H1 (cell line): Measurements from ENCODE around the gene NPY2R. TPM values are rescaled to one million over a fixed set of nuclear protein-coding genes. Genes with fewer than 3 reads are reported as not detected.

Experiments
- CTCF ChIA-PET: fragments of 300-600 bp; sonication (Branson Sonifier 250); formaldehyde crosslinking; loops from one replicate; lab custom pipeline; 2021; ENCODE audit not compliant: partially characterized antibody; lab: Charles Lee
- POLR2A ChIA-PET: fragments of 300-600 bp; sonication (Branson Sonifier 250); formaldehyde crosslinking; loops from one replicate; lab custom pipeline; 2021; ENCODE audit warnings: inconsistent platforms; ENCODE audit not compliant: partially characterized antibody; lab: Charles Lee
- DNase-seq, 2 experiments: peaks; one replicate each; pipeline versions ENCODE4 v3.0.0 to v3.0.0-alpha.2; 2010 to 2022; ENCODE audit warnings: low spot score in 2 of 2, low read depth in 1 of 2, mixed read lengths in 1 of 2
- FAIRE-seq: peaks from 2 replicates; lab custom pipeline; 2011; peaks lifted over from hg19 to GRCh38; lab: Jason Lieb, UNC
- H2AFZ ChIP-seq: 2 replicates; pipeline ENCODE4 v1.8.1; 2012; ENCODE audit warnings: low read length, inconsistent platforms
- H2AK5ac ChIP-seq: 2 replicates; pipeline ENCODE4 v1.6.1; 2013; ENCODE audit warnings: low read depth, low read length
- H2BK120ac ChIP-seq: replicated peaks from 2 replicates; pipeline ENCODE3; 2013; ENCODE audit warnings: low read depth, low read length, inconsistent platforms
- H2BK12ac ChIP-seq: 2 replicates; pipeline ENCODE4 v1.6.1; 2013; ENCODE audit warnings: low read depth, low read length
- H2BK15ac ChIP-seq: 2 replicates; pipeline ENCODE4 v1.6.1; 2013; ENCODE audit warnings: low read length
- H2BK20ac ChIP-seq: 2 replicates; pipeline ENCODE4 v1.6.1; 2013; ENCODE audit warnings: low read length
- H2BK5ac ChIP-seq: 2 replicates; pipeline ENCODE4 v1.6.1; 2013; ENCODE audit warnings: low read depth, low read length
- H3K14ac ChIP-seq: 2 replicates; pipeline ENCODE4 v1.6.1; 2013; ENCODE audit warnings: inconsistent platforms; ENCODE audit not compliant: insufficient read length
- H3K18ac ChIP-seq: 2 replicates; pipeline ENCODE4 v1.6.1; 2013; ENCODE audit warnings: low read length; ENCODE audit errors: extremely low read depth
- H3K23ac ChIP-seq: 2 replicates; pipeline ENCODE4 v1.6.1; 2013; ENCODE audit warnings: inconsistent platforms; ENCODE audit not compliant: insufficient read length
- H3K23me2 ChIP-seq: 2 replicates; pipeline ENCODE4 v1.6.1; 2013; ENCODE audit warnings: low read depth, low read length
- H3K27ac ChIP-seq: 2 replicates; pipeline ENCODE4 v1.6.1; 2011; ENCODE audit warnings: low read depth, low read length, inconsistent platforms
- H3K27me3 ChIP-seq, 4 experiments: replicated peaks in 1 of 4; 1 replicate in 1 of 4; 2 replicates in 3 of 4; pipeline versions ENCODE4 v1.6.1 to v1.8.1; 2011 to 2013; ENCODE audit warnings: low read length in 3 of 4, mild to moderate bottlenecking in 3 of 4, inconsistent platforms in 2 of 4, mixed read lengths in 2 of 4, moderate library complexity in 1 of 4; ENCODE audit not compliant: control insufficient read depth in 3 of 4, insufficient read depth in 3 of 4; ENCODE audit errors: extremely low read depth in 1 of 4
- H3K36me3 ChIP-seq, 4 experiments: 2 replicates each; pipeline versions ENCODE4 v1.6.1 to v1.8.1; 2011 to 2013; ENCODE audit warnings: mild to moderate bottlenecking in 4 of 4, low read length in 3 of 4, moderate library complexity in 2 of 4, control low read depth in 1 of 4, inconsistent platforms in 1 of 4; ENCODE audit not compliant: insufficient read depth in 4 of 4, control insufficient read depth in 2 of 4
- H3K4ac ChIP-seq: replicated peaks from 2 replicates; pipeline ENCODE3; 2013; ENCODE audit warnings: low read length, low read depth, mixed read lengths, inconsistent platforms; ENCODE audit not compliant: insufficient read length
- H3K4me1 ChIP-seq, 4 experiments: replicated peaks in 1 of 4; 1 replicate in 1 of 4; 2 replicates in 3 of 4; pipeline versions ENCODE4 v1.6.1 to v1.8.1; 2011 to 2013; ENCODE audit warnings: low read length in 3 of 4, inconsistent platforms in 2 of 4, mixed read lengths in 1 of 4; ENCODE audit not compliant: insufficient read depth in 4 of 4, control insufficient read depth in 3 of 4
- H3K4me2 ChIP-seq, 2 experiments: 2 replicates each; pipeline versions ENCODE4 v1.6.1 to v1.8.1; 2011 to 2013; ENCODE audit warnings: low read depth in 2 of 2, low read length in 2 of 2, control low read depth in 1 of 2, inconsistent platforms in 1 of 2, mild to moderate bottlenecking in 1 of 2; ENCODE audit not compliant: insufficient read depth in 1 of 2
- H3K4me3 ChIP-seq, 4 experiments: fragments of 200-600, 300-600 bp in 1 of 4; sonication (generic), shearing (Covaris generic), sonication (Bioruptor Twin) in 1 of 4; 2 replicates each; pipeline versions ENCODE4 v1.5.1 to v1.8.1; 2011 to 2016; ENCODE audit warnings: low read length in 4 of 4, low read depth in 3 of 4, control low read depth in 2 of 4, inconsistent platforms in 2 of 4, mild to moderate bottlenecking in 2 of 4, mixed read lengths in 1 of 4, moderate library complexity in 1 of 4; ENCODE audit not compliant: insufficient read depth in 2 of 4; ENCODE audit errors: extremely low read depth in 1 of 4
- H3K56ac ChIP-seq: replicated peaks from 2 replicates; pipeline ENCODE3; 2013; ENCODE audit warnings: low read depth, mild to moderate bottlenecking, mixed read lengths, low read length, inconsistent platforms; ENCODE audit not compliant: insufficient read length
- H3K79me1 ChIP-seq: 2 replicates; pipeline ENCODE4 v1.6.1; 2013; ENCODE audit warnings: low read depth, low read length, control low read depth
- H3K79me2 ChIP-seq, 2 experiments: 2 replicates each; pipeline versions ENCODE4 v1.6.1 to v1.8.1; 2012 to 2013; ENCODE audit warnings: low read length in 2 of 2, mild to moderate bottlenecking in 2 of 2, inconsistent platforms in 1 of 2; ENCODE audit not compliant: insufficient read depth in 2 of 2, control insufficient read depth in 1 of 2
- H3K9ac ChIP-seq, 4 experiments: replicated peaks in 1 of 4; 1 replicate in 1 of 4; 2 replicates in 3 of 4; pipeline versions ENCODE4 v1.6.1 to v1.8.1; 2011 to 2013; ENCODE audit warnings: low read depth in 3 of 4, low read length in 3 of 4, control low read depth in 2 of 4, mild to moderate bottlenecking in 2 of 4, moderate library complexity in 2 of 4, inconsistent platforms in 1 of 4; ENCODE audit errors: extremely low read depth in 1 of 4
- H3K9me3 ChIP-seq, 2 experiments: 2 replicates each; pipeline versions ENCODE4 v1.6.1 to v1.8.1; 2012 to 2013; ENCODE audit warnings: mild to moderate bottlenecking in 2 of 2, moderate library complexity in 2 of 2, control low read depth in 1 of 2, inconsistent platforms in 1 of 2, low read depth in 1 of 2, low read length in 1 of 2, mixed read lengths in 1 of 2; ENCODE audit not compliant: insufficient read depth in 2 of 2
- H4K20me1 ChIP-seq, 2 experiments: replicated peaks in 1 of 2; 2 replicates each; pipeline versions ENCODE3 to v1.8.1; 2011 to 2013; ENCODE audit warnings: inconsistent platforms in 2 of 2, low read length in 2 of 2, mild to moderate bottlenecking in 1 of 2; ENCODE audit not compliant: insufficient read depth in 2 of 2, control insufficient read depth in 1 of 2
- H4K5ac ChIP-seq: 2 replicates; pipeline ENCODE4 v1.6.1; 2013; ENCODE audit warnings: low read length, low read depth, mixed read lengths, inconsistent platforms; ENCODE audit not compliant: insufficient read length
- H4K8ac ChIP-seq: 2 replicates; pipeline ENCODE4 v1.8.0; 2013; ENCODE audit warnings: mild to moderate bottlenecking, moderate library complexity, low read length, inconsistent platforms; ENCODE audit not compliant: insufficient read depth; ENCODE audit errors: extremely low read depth
- H4K91ac ChIP-seq: replicated peaks from 2 replicates; pipeline ENCODE3; 2013; ENCODE audit warnings: low read length, mixed read lengths, inconsistent platforms; ENCODE audit not compliant: insufficient read length
- BACH1 ChIP-seq: IDR thresholded peaks from 2 replicates; pipeline ENCODE4 v1.6.1; 2012; ENCODE audit warnings: low read length, improper control_type of control experiment
- CEBPB ChIP-seq: IDR thresholded peaks from 2 replicates; pipeline ENCODE4 v1.6.1; 2012; ENCODE audit warnings: low read depth, low read length
- CREB1 ChIP-seq: IDR thresholded peaks from 2 replicates; pipeline ENCODE4 v1.6.1; 2012; ENCODE audit warnings: inconsistent platforms
- KDM1A ChIP-seq: fragments of 200-600, 300-600 bp; sonication (generic); IDR thresholded peaks from 2 replicates; pipeline ENCODE4 v1.7.1; 2016; ENCODE audit warnings: mild to moderate bottlenecking, low read length, borderline replicate concordance
- SAP30 ChIP-seq: fragments of 300-600 bp; sonication (generic); IDR thresholded peaks from 2 replicates; pipeline ENCODE4 v1.7.1; 2012; ENCODE audit warnings: low read length, moderate library complexity, mild to moderate bottlenecking, inconsistent platforms; ENCODE audit not compliant: insufficient read depth, insufficient replicate concordance
- SP1 ChIP-seq: IDR thresholded peaks from 2 replicates; pipeline ENCODE4 v1.6.1; 2011; ENCODE audit warnings: low read depth, low read length
- SP4 ChIP-seq: IDR thresholded peaks from 2 replicates; pipeline ENCODE4 v1.6.1; 2012; ENCODE audit warnings: low read length, inconsistent platforms
- SRF ChIP-seq: IDR thresholded peaks from 2 replicates; pipeline ENCODE4 v1.6.1; 2011; ENCODE audit warnings: mild to moderate bottlenecking, low read depth, low read length, moderate library complexity
- TAF7 ChIP-seq: optimal IDR thresholded peaks from 2 replicates; pipeline ENCODE3; 2011; ENCODE audit warnings: low read depth, mild to moderate bottlenecking, inconsistent platforms, low read length, moderate library complexity, borderline replicate concordance
- TCF12 ChIP-seq: IDR thresholded peaks from 2 replicates; pipeline ENCODE4 v1.6.1; 2011; ENCODE audit warnings: low read depth, mild to moderate bottlenecking, low read length
- TEAD4 ChIP-seq: IDR thresholded peaks from 2 replicates; pipeline ENCODE4 v1.6.1; 2012; ENCODE audit warnings: low read depth, low read length, inconsistent platforms, mixed read lengths
- ZNF274 ChIP-seq: IDR thresholded peaks from 2 replicates; pipeline ENCODE4 v1.7.0; 2012; ENCODE audit warnings: low read length, borderline replicate concordance; ENCODE audit errors: extremely low read depth
- WGBS, 2 experiments: shearing (Covaris generic) in 1 of 2; methylation state at CpG; one replicate each; pipeline versions ENCODE4 v1.1.6 to v1.1.7; 2013 to 2015; ENCODE audit warnings: low lambda C conversion rate in 2 of 2, mixed read lengths in 2 of 2, inconsistent platforms in 1 of 2, low coverage in 1 of 2, missing lambda C conversion rate in 1 of 2; ENCODE audit not compliant: insufficient replicate concordance in 2 of 2, insufficient coverage in 1 of 2, insufficient read length in 1 of 2; ENCODE audit errors: extremely low coverage in 1 of 2, missing lambda C conversion rate in 1 of 2; 5-methylcytosine and 5-hydroxymethylcytosine counted together
- polyA plus RNA-seq, 7 experiments: library from polyadenylated mRNA; depleted of rRNA in 3 of 7; stranded (reverse) in 5 of 7; unstranded in 2 of 7; fragments of >200 nt in 5 of 7; fragments of 200-250 nt in 2 of 7; gene quantifications; 1 replicate in 5 of 7; 2 replicates in 1 of 7; 4 replicates in 1 of 7; pipeline versions ENCODE4 v1.2.1 to v1.2.3, GENCODE V29; 2011 to 2013; ENCODE audit warnings: missing spikeins in 2 of 7, mixed read lengths in 2 of 7
- total RNA-seq: library from RNA; stranded (reverse); fragmentation: NEBNext Ultra II Directional; extraction: Animal tissue kit (Norgen Biotek cat#: 25700); gene quantifications from 2 replicates; pipeline ENCODE4 v1.2.1, GENCODE V29; 2021
- TF ChIP-seq, protein P1 (sequence below): IDR thresholded peaks from 2 replicates; pipeline ENCODE4 v1.6.1; 2012; ENCODE audit warnings: low read length, inconsistent platforms
- TF ChIP-seq, protein P2 (sequence below): IDR thresholded peaks from 2 replicates; pipeline ENCODE4 v1.6.1; 2011; ENCODE audit warnings: low read depth, mild to moderate bottlenecking, low read length; ENCODE audit not compliant: insufficient read depth

The NPY2R gene
- total and polyA plus RNA-seq, 2 of the 8 experiments (the other 6 are each of a cell fraction or from before 2014, with no cell fraction given): 0.09 to 0.41 TPM

DNA sequence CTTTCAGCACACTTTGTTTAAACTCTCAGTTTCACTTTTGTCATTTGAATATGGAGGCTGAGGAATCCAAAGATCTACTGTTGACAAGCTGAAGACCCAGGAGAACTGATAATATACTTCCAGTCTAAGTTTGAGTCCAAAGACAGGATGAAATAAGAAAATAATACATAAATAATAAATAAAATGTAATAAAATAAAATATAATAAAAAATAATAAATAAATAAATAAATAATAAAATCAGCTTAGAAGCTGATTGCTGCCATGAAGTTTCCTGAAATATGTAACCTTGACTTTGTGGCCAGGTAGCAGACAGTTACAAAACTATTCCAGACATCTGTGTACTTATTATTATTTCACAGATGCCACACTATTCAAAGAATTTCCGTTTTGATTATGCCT is 55.0 kb downstream of the NPY2R start:
- Histone ChIP-seq H2BK5ac (no peak overlapping the region), H2BK12ac (no peak overlapping the region), H3K4me1 (no peaks in the 10 kb centered on the region), H3K56ac (no peak overlapping the region), H3K23ac (no peak overlapping the region), H2AK5ac (no peak overlapping the region), H3K4me3 (no peak overlapping the region), H2AFZ (no peak overlapping the region), H3K4me2 (no peak overlapping the region), H3K27ac (no peak overlapping the region), H3K27me3 (no peaks in the 10 kb centered on the region), H3K14ac (no peak overlapping the region), H3K36me3 (no peaks in the 10 kb centered on the region), H4K5ac (no peak overlapping the region), H3K4ac (no peak overlapping the region), H4K91ac (no peak overlapping the region), H4K8ac (no peak overlapping the region), H4K20me1 (no peaks in the 10 kb centered on the region), H3K9me3 (no peaks in the 10 kb centered on the region), H2BK120ac (no peak overlapping the region), H3K79me1 (no peaks in the 10 kb centered on the region), H2BK20ac (no peak overlapping the region), H3K79me2 (no peaks in the 10 kb centered on the region), H3K18ac (no peak overlapping the region), H3K9ac (no peak overlapping the region), H2BK15ac (no peak overlapping the region), H3K23me2 (no peaks in the 10 kb centered on the region; the same call in 1 of the 2 replicates)
- WGBS, 2 experiments: 97% methylated on average over 1 of the region's 1 CpG; no CpG with 5 or more reads in 1 of the 2 experiments
- ChIA-PET POLR2A (no interaction called here), CTCF (no interaction called here)
- FAIRE-seq: no peak
- DNase-seq: no peak
- TF ChIP-seq CREB1 (no peak), SP4 (no peak), CEBPB (no peak), ZNF274 (no peak), BACH1 (no peak), TAF7 (no peak), SP1 (no peak), KDM1A (no peak), SRF (no peak), SAP30 (no peak), TEAD4 (no peak), TCF12 (no peak)
- TF ChIP-seq, protein P1, sequence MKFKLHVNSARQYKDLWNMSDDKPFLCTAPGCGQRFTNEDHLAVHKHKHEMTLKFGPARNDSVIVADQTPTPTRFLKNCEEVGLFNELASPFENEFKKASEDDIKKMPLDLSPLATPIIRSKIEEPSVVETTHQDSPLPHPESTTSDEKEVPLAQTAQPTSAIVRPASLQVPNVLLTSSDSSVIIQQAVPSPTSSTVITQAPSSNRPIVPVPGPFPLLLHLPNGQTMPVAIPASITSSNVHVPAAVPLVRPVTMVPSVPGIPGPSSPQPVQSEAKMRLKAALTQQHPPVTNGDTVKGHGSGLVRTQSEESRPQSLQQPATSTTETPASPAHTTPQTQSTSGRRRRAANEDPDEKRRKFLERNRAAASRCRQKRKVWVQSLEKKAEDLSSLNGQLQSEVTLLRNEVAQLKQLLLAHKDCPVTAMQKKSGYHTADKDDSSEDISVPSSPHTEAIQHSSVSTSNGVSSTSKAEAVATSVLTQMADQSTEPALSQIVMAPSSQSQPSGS: no peak
- TF ChIP-seq, protein P2, sequence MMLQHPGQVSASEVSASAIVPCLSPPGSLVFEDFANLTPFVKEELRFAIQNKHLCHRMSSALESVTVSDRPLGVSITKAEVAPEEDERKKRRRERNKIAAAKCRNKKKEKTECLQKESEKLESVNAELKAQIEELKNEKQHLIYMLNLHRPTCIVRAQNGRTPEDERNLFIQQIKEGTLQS: no peak
